ENCODE data around the gene TCN1. TPM values are rescaled to one million over a fixed set of nuclear protein-coding genes. Genes with fewer than 3 reads are reported as not detected.
"Not testable (repeated sequence)": the region's sequence is repeated elsewhere in the genome, so short reads cannot be mapped to it uniquely, and the experiment has no call there.

Gene TCN1, protein sequence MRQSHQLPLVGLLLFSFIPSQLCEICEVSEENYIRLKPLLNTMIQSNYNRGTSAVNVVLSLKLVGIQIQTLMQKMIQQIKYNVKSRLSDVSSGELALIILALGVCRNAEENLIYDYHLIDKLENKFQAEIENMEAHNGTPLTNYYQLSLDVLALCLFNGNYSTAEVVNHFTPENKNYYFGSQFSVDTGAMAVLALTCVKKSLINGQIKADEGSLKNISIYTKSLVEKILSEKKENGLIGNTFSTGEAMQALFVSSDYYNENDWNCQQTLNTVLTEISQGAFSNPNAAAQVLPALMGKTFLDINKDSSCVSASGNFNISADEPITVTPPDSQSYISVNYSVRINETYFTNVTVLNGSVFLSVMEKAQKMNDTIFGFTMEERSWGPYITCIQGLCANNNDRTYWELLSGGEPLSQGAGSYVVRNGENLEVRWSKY
- 0.29 TPM for polyA plus RNA-seq (2013, experiment 1 of 2)
- not detected for polyA plus RNA-seq (2013, experiment 2 of 2)

DNA sequence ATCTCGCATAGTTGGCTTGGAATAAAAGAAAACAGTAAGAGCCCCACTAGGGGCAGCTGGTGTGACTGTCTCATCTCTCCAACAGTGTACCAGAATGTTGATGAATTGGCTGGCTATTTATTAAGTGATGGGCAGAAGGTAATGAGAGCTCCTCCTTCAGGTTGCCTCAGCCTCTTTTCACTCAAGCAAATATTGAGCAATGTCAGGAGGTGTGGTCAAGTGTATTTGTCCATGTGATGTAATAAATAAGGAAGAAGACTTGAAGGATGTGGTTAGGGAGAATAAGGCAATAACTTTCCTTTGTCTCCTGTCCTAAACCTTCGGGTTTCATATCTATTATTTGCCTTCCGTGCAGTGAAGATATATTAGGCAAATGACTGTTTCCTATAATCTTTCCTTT lies at the start of gene TCN1:
Gene TCN1, minus strand, starts transcription at position 91 of the 400 bp plus-strand sequence. Its CDS starts 17 bp downstream, at position 74.
- peaks cover 15% of the 10 kb centered on the region for H3K4me1 ChIP-seq (ENCODE audit: control insufficient read depth, insufficient read depth, low read length, poor library complexity, severe bottlenecking)
- H3K27ac ChIP-seq (ENCODE audit: low read depth, low read length, severe bottlenecking): peak within 1 kb of the TSS; percentile 67
- 100% methylated on average over 1 of the region's 3 CpGs; no CpG with 5 or more reads in 1 of the 2 experiments for whole genome bisulfite sequencing, 2 experiments (ENCODE audit: insufficient coverage in 2 of 2)
- H3K9me3 ChIP-seq (ENCODE audit: control insufficient read depth, low read length): no peaks in the 10 kb centered on the region
- no peak within 1 kb of the TSS for H3K4me3 ChIP-seq (ENCODE audit: extremely low read depth, insufficient read depth, low read length, poor library complexity, severe bottlenecking)
- H3K36me3 ChIP-seq (ENCODE audit: control insufficient read depth, insufficient read depth, low read length): no peaks in the 10 kb centered on the region

DNA sequence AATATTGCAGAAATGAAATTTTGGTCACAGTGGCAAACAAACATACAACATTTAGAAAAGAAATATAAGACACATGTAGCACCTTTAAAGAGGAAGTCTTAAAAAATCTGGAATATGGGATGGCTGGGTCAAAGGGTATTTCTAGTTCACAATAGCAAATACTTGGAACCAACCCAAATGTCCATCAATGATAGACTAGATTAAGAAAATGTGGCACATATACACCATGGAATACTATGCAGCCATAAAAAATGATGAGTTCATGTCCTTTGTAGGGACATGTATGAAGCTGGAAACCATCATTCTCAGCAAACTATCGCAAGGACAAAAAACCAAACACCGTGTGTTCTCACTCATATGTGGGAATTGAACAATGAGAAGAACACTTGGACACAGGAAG lies 37.3 kb upstream of the TCN1 start:
- no CpG with 5 or more reads among the region's 2 CpGs for WGBS, 2 experiments (ENCODE audit: insufficient coverage in 2 of 2)
- not testable (repeated sequence) for H3K36me3 ChIP-seq (ENCODE audit: control insufficient read depth, insufficient read depth, low read length); H3K9me3 ChIP-seq (ENCODE audit: control insufficient read depth, low read length); H3K4me1 ChIP-seq (ENCODE audit: control insufficient read depth, insufficient read depth, low read length, poor library complexity, severe bottlenecking); H3K27ac ChIP-seq (ENCODE audit: low read depth, low read length, severe bottlenecking); H3K4me3 ChIP-seq (ENCODE audit: extremely low read depth, insufficient read depth, low read length, poor library complexity, severe bottlenecking)

- Histone ChIP-seq H3K27ac (ENCODE audit: low read depth, low read length, severe bottlenecking) (peak overlapping the region; percentile 93), H3K9me3 (ENCODE audit: control insufficient read depth, low read length) (no peaks in the 10 kb centered on the region), H3K4me3 (ENCODE audit: extremely low read depth, insufficient read depth, low read length, poor library complexity, severe bottlenecking) (no peak overlapping the region), H3K36me3 (ENCODE audit: control insufficient read depth, insufficient read depth, low read length) (no peaks in the 10 kb centered on the region), H3K4me1 (ENCODE audit: control insufficient read depth, insufficient read depth, low read length, poor library complexity, severe bottlenecking) (peaks cover 5% of the 10 kb centered on the region)
- 50% methylated on average over 1 of the region's 1 CpG; no CpG with 5 or more reads in 1 of the 2 experiments for WGBS, 2 experiments (ENCODE audit: insufficient coverage in 2 of 2)
Measured at GRCh38 chr11:59901306-59901705, 35.0 kb upstream of the TCN1 start.

GRCh38 chr11:59900366-59901126 lies 34.3 kb upstream of the TCN1 start:
- no peak overlapping the region for H3K4me3 ChIP-seq (ENCODE audit: extremely low read depth, insufficient read depth, low read length, poor library complexity, severe bottlenecking)
- H3K4me1 ChIP-seq (ENCODE audit: control insufficient read depth, insufficient read depth, low read length, poor library complexity, severe bottlenecking): peaks cover 5% of the 10 kb centered on the region
- 100% methylated on average over 1 of the region's 6 CpGs; no CpG with 5 or more reads in 1 of the 2 experiments for WGBS, 2 experiments (ENCODE audit: insufficient coverage in 2 of 2)
- H3K36me3 ChIP-seq (ENCODE audit: control insufficient read depth, insufficient read depth, low read length): no peaks in the 10 kb centered on the region
- no peaks in the 10 kb centered on the region for H3K9me3 ChIP-seq (ENCODE audit: control insufficient read depth, low read length)
- H3K27ac ChIP-seq (ENCODE audit: low read depth, low read length, severe bottlenecking): peak overlapping the region; percentile 93

- H3K4me1 ChIP-seq (ENCODE audit: control insufficient read depth, insufficient read depth, low read length, poor library complexity, severe bottlenecking): peaks cover 5% of the 10 kb centered on the region
- H3K9me3 ChIP-seq (ENCODE audit: control insufficient read depth, low read length): no peaks in the 10 kb centered on the region
- 82 to 88% methylated on average over 10 of the region's 11 CpGs for WGBS, 2 experiments (ENCODE audit: insufficient coverage in 2 of 2)
- H3K27ac ChIP-seq (ENCODE audit: low read depth, low read length, severe bottlenecking): no peak overlapping the region
- H3K4me3 ChIP-seq (ENCODE audit: extremely low read depth, insufficient read depth, low read length, poor library complexity, severe bottlenecking): no peak overlapping the region
- no peaks in the 10 kb centered on the region for H3K36me3 ChIP-seq (ENCODE audit: control insufficient read depth, insufficient read depth, low read length)
Measured at GRCh38 chr11:59899532-59899931, 33.2 kb upstream of the TCN1 start.

DNA sequence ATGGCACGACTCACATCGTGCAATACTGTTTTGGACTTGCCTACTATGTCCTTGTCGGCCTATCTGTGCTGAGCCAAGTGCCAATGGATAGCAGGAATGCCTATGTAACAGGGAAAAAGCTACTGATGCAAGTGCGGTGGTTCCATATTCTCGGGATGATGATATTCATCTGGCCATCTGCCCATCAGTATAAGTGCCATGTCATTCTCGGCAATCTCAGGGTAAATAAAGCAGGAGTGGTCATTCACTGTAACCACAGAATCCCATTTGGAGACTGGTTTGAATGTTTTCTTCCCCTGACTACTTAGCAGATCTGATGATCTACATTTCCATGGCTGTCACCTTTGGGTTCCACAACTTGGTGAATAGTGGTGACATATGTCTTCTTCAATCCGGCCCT lies 32.4 kb upstream of the TCN1 start:
- Histone ChIP-seq H3K36me3 (ENCODE audit: control insufficient read depth, insufficient read depth, low read length) (no peaks in the 10 kb centered on the region), H3K27ac (ENCODE audit: low read depth, low read length, severe bottlenecking) (no peak overlapping the region), H3K9me3 (ENCODE audit: control insufficient read depth, low read length) (no peaks in the 10 kb centered on the region), H3K4me3 (ENCODE audit: extremely low read depth, insufficient read depth, low read length, poor library complexity, severe bottlenecking) (no peak overlapping the region), H3K4me1 (ENCODE audit: control insufficient read depth, insufficient read depth, low read length, poor library complexity, severe bottlenecking) (peaks cover 5% of the 10 kb centered on the region)
- WGBS, 2 experiments (ENCODE audit: insufficient coverage in 2 of 2): 93 to 96% methylated on average over 6 of the region's 7 CpGs

- H3K36me3 ChIP-seq (ENCODE audit: control insufficient read depth, insufficient read depth, low read length): no peaks in the 10 kb centered on the region
- WGBS, 2 experiments (ENCODE audit: insufficient coverage in 2 of 2): 93 to 95% methylated on average over 24 to 31 of the region's 31 CpGs
Measured at GRCh38 chr11:59898046-59898445, 31.8 kb upstream of the TCN1 start.

GRCh38 chr11:59894616-59895015 lies 28.3 kb upstream of the TCN1 start:
- Histone ChIP-seq H3K27ac (ENCODE audit: low read depth, low read length, severe bottlenecking) (no peak overlapping the region), H3K36me3 (ENCODE audit: control insufficient read depth, insufficient read depth, low read length) (no peaks in the 10 kb centered on the region), H3K4me3 (ENCODE audit: extremely low read depth, insufficient read depth, low read length, poor library complexity, severe bottlenecking) (no peak overlapping the region), H3K9me3 (ENCODE audit: control insufficient read depth, low read length) (no peaks in the 10 kb centered on the region), H3K4me1 (ENCODE audit: control insufficient read depth, insufficient read depth, low read length, poor library complexity, severe bottlenecking) (peaks cover 9% of the 10 kb centered on the region)
- 80% methylated on average over 1 of the region's 1 CpG; no CpG with 5 or more reads in 1 of the 2 experiments for WGBS, 2 experiments (ENCODE audit: insufficient coverage in 2 of 2)

More at GRCh38 chr11:59898046-59898445, 31.8 kb upstream of the TCN1 start:
- H3K4me1 ChIP-seq (ENCODE audit: control insufficient read depth, insufficient read depth, low read length, poor library complexity, severe bottlenecking): peaks cover 5% of the 10 kb centered on the region
- H3K9me3 ChIP-seq (ENCODE audit: control insufficient read depth, low read length): no peaks in the 10 kb centered on the region
- no peak overlapping the region for H3K27ac ChIP-seq (ENCODE audit: low read depth, low read length, severe bottlenecking)
- no peak overlapping the region for H3K4me3 ChIP-seq (ENCODE audit: extremely low read depth, insufficient read depth, low read length, poor library complexity, severe bottlenecking)

DNA sequence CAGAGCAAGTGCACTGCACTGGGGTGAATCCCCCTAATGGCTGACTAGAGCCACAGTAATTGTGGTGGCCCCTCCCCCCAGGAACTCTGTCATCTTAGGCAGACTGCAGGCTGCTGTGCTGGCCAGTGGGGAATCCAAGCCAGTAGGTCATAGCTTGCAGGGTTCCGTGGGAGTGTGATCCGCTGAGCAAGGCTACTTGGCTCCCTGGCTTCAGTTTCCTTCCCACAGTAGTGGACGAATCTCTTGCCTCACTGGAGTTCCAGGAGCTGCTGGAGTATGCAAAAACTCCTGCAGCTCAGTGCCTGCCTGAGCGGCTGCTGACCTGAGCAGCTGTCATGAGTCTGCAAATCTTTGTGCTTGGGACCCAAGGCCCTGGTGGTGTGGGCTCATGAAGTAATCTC lies 25.5 kb upstream of the TCN1 start:
- H3K27ac ChIP-seq (ENCODE audit: low read depth, low read length, severe bottlenecking): peak overlapping the region; percentile 66
- WGBS, 2 experiments (ENCODE audit: insufficient coverage in 2 of 2): 39 to 53% methylated on average over 4 of the region's 4 CpGs
- H3K36me3 ChIP-seq (ENCODE audit: control insufficient read depth, insufficient read depth, low read length): no peaks in the 10 kb centered on the region
- H3K9me3 ChIP-seq (ENCODE audit: control insufficient read depth, low read length): peaks cover 5% of the 10 kb centered on the region
- H3K4me3 ChIP-seq (ENCODE audit: extremely low read depth, insufficient read depth, low read length, poor library complexity, severe bottlenecking): no peak overlapping the region
- H3K4me1 ChIP-seq (ENCODE audit: control insufficient read depth, insufficient read depth, low read length, poor library complexity, severe bottlenecking): peaks cover 9% of the 10 kb centered on the region

- not testable (repeated sequence) for H3K4me1 ChIP-seq (ENCODE audit: control insufficient read depth, insufficient read depth, low read length, poor library complexity, severe bottlenecking); H3K27ac ChIP-seq (ENCODE audit: low read depth, low read length, severe bottlenecking); H3K4me3 ChIP-seq (ENCODE audit: extremely low read depth, insufficient read depth, low read length, poor library complexity, severe bottlenecking); H3K9me3 ChIP-seq (ENCODE audit: control insufficient read depth, low read length); H3K36me3 ChIP-seq (ENCODE audit: control insufficient read depth, insufficient read depth, low read length)
Measured at GRCh38 chr11:59887156-59887555, 20.9 kb upstream of the TCN1 start.

Data from mesodermal cell (in vitro differentiated cells).